ENCODE results near the gene LFNG.

The LFNG gene

DNA sequence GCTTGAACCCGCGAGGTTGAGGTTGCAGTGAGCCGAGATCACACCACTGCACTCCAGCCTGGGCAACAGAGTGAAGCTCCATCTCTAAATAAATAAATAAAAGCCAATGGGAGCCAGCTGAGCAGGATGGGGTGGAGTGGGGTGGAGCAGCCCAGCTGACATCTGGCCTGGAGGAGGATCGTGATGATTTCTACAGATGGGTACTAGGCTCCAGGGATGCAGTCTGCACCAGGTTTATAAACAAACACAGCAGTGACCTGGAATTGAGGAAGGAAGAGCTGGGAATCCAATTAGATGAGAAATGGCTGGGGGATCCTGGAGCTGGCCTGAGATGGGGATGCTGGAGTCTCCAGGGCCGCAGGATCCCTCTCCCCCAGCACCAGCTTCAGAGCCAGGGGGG, 36.1 kb upstream of the LFNG start:
- no peak for DNase-seq (ENCODE audit: low read depth in 2 of 2)

DNA sequence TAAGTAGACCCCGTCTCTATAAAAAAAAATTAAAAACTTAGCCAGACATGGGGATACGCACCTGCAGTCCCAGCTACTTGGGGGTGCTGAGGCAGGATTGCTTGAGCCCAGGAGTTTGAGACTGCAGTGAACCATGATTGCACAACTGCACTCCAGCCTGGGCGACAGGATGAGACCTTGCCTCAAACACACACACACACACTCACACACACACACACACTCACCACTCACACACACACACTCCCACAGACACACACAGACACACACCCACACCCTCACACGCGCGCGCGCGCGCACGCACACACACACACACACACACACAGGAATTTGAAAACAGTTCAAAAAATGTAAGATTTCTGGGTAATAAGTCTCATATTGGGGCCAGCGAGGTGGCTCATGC, 34.7 kb upstream of the LFNG start:
- DNase-seq (ENCODE audit: low read depth in 2 of 2), result no peak

DNA sequence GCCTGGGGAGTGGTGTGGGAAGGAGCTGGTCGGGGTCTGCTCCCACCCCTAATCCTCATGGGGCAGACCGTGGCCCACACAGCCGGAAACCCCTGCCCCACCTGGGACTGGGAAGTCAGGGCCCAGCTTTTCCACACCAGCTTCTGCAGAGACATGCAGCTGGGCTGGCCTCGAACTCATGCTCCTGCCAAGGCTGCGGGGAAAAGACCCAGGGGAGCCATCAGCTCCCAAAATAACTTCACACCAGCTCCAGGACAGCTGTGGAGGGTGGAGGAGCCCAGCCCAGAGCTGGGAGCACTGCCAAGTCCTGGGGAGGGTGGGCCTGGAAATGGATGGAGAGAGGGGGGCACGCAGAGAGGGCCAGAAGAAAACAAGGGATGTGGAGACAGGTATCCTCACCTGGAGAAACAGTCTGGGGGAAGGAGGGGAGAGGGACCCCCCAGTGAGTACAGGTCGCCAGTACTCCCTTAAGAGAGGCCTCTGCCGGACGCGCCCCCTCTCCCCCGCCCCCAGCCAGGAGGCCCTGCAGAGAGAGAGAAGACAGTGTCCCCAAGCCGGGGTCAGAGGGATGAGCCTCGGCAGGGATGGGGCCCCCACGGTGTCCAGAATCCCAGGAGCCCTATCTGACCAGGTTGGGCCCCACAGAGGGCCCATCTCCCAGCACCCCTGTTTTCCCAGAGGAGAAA, 31.8 kb upstream of the LFNG start:
- no peak for DNase-seq (ENCODE audit: low read depth in 2 of 2)

DNA sequence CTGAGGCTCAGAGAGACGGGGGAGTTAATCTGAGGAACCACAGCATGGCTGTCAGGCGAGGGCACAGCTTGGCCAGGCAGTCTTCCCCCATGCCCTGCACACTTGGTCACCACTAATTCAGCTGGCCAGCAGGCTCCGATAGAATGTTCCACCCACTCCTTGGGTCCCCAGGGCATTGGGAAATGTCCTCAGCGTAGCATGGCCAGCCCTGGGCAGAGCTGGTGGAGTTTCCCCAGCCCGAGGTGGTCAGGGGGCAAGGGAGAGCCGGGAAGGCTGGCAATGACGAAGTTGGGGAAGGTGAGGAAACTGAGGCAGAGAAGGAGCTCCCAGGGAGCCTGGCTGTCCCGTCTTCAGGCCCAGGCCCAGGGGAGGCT, 31.3 kb upstream of the LFNG start:
- no peak for DNase-seq (ENCODE audit: low read depth in 2 of 2)

DNA sequence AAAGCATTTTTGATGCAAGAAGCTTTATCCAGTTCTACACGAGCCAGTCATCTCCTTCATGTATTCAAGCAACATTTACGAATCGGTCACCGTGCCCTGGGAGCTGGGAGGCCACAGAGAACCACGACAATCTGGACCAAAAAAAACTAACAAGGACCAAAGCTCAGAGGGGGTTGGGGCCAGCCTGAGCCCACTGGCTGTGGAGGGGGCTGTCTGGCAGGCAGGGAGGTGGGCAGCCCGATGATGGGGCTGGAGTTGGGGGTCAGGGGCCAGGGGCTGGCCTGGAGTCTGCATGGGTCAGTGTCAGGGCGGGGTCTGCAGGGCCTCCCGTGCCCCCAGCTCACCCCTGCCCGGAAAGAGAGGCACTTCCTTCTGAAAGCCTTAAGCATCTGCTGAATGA, 30.9 kb upstream of the LFNG start:
- no peak for DNase-seq (ENCODE audit: low read depth in 2 of 2)

DNA sequence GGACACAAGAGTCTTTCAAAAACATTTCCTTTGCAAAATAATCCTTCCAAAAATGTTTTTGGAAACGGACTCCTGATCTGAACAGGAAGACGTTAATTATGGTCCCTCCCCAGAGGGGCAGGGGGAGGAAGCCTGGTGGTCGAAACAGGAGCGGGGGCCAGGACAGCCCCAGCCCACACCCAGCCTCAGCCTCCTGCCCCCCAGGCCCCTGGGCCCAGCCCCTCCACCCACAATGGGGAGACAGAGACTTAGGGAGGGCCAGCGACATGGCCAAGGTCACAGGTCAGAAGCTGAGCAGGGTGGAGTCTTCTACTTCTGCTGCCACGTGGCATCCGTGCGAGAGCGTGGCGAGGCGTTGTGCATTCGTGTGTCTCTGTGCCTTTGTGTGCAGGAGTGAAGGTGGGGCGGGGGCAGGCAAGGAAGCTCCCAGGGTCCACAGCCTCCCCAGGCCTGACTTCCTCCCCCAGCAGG, 29.4 kb upstream of the LFNG start:
- no peak for DNase-seq (ENCODE audit: low read depth in 2 of 2)

DNA sequence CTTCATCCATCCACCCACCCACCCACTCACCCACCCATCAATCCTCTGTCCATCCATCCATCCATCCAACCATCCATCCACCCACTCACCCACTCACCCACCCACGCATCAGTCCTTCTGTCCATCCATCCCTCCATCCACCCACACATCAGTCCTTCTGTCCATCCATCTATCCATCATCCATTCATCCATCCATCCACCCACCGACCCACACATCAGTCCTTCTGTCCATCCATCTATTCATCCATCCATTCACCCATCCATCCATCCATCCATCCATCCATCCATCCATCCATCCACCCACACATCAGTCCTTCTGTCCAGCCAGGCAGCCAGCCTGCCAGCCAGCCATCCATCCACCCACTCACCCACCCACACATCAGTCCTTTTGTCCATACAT, 27.5 kb upstream of the LFNG start:
- no peak for DNase-seq (ENCODE audit: low read depth in 2 of 2)

DNA sequence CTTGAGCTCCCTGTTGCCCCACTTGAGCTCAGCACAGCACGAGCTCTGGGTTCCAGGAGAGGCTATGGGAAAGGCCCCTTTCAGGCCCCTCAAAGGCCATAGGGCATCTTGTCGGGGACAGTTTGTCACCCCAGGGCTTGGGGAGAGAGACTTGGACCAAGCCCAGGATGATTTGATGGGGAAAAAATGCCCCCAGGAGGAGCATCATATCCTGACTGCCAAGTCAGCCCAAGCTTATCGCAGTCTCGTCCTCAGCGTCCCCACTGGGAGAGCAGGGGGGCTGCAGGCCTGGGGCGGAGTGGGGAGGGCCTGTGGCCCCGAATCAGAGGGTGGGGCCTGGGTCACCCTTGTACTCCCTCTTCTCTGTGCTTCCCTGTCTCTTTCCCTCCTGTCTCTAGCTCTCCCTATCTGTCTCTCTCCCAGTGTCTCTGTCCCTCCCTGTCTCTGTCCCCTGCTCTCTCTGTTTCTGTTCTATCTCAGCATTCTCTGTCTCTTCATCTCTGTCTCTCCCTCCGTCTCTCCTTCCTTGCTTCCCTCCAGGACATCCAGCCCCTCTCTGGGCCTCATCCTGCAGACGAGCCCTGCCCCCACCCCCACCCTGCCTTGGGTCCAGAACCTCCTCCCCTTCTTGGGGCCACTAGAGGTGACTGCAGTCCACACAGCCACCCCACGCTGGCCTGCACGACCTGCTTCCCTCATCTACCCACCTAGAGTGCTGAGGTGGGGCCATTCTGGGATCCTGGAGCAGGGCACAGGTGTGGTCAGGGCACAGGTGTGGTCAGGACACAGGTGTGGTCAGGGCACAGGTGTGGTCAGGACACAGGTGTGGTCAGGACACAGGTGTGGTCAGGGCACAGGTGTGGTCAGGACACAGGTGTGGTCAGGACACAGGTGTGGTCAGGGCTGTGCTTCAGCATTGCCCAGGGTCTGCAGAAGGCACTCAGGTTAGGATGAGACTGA, 26.1 kb upstream of the LFNG start:
- DNase-seq (ENCODE audit: low read depth in 2 of 2), result no peak

DNA sequence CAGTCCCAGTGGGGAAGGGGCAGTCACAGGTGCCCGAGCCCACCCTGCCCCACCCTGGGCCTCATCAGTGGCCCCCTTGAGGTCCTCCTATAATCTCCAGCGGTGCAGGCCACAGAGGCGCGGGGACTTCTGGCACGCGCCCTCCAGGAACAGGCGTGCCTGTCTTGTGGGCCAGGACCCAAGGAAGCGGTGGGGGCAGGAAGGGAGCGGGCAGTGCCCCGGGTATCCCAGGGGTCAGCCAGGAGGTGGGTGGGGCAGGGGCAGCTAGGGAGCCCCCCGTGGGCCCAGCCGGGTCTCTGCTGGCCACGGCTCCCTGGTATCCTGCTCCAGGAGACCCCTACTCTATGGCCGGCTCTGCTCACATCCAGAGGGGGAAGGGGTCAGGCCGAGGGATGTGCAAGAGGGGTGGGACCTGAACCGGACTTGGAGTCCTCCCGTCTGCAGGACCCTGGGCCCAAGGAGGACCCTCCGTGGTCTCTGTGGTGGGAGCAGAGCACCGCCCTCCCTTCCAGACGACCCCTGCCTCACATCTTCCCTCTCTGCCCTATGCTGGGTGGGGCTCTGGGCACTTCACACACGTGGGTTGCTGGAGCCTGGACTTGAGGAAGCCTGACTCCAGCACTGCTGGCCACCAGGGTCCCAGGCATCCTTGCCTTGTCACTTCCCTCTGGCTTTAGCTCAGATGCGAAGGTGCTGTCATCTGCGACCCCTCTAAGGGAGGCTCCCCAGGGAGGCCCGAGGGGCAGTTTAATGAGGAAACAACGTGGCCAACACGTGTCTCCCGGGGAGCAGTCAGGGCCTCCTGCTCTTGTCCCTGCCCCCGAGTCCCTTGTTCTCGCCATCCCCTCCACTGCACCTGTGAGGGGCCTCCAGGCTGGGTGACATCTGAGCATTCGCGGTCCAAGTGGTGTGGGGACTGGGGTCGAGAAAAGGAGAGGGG, 25.1 kb upstream of the LFNG start:
- DNase-seq (ENCODE audit: low read depth in 2 of 2), result no peak

DNA sequence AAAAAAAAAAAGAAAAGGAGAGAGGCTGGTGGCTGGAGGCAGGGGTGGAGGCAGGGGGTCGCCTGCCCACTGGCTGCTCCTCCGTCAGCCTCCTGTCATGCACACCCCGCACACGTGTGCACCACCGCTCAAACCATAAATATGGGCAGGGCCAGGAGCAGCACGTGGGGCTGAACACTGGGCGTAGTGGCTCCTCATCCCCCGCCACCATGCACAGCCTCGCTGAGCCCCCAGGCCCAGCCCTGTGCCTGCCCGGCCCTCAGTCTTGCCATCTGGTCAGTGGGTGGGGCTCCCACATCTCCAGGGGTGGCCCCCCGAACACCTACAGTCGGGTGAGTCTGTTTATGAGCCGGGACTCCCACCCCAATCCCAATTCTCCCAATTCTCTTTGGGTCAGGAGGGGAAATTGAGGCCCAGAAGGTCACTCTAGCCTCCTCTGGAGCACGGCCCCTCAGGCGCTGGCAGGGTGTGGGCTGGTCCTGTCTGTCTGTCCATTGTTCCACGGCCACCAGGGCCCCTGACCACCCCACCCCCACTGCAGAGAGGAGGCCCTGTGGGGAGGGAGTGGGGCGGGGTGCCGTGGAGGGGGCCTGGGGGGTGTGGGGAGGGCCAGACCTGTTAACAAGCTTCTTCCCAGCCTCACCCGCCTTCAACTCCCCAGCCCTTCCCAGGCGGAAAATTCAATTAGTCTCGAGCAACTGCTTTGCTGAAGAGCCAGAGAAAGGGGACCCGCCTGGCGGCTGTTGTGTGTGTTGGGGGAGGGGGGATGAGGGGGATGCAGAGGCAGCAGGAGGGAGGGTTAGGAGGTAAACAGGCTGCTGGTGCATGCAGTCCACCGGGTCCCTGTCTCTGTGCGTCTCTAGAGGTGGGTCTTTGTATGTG, 23.9 kb upstream of the LFNG start:
- no peak for DNase-seq (ENCODE audit: low read depth in 2 of 2)

DNA sequence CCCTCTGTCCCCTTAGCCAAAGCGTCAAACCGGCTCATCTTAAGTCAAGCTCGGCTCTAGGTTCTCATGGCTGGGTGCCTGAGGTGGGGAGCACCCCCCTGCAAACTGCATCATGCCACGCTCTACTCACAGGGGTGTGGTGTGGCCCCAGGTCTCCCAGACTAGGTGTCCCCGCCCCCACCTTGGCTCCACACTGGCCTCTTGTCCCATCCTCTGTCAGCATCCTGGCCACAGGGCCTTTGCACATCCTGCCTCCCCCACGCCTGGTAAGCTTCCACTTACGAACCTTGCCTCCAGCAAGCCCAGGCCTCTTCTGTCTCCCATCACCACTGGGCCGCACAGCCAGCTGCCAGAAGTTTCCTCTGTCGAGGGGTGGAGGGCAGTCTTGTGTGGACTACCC, 23.2 kb upstream of the LFNG start:
- DNase-seq (ENCODE audit: low read depth in 2 of 2), result no peak

DNA sequence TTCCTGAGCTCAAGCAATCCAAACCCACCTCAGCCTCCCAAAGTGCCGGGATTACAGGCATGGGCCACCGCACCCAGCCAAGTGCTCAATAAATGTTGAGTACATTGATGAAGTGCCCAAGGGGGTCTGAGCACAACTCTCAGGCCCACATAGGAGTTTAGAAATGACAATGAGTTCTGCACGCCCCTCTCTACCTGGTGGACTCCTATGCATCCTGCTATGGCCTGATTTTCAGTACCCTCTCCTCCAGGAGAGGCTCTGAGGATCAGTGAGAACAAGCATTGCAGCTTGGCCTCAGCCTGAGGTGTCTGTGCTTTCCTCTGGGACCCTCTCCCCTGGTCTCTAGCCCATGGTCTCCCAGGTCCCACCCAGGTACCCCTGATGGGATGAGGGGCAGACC, 22.5 kb upstream of the LFNG start:
- no peak for DNase-seq (ENCODE audit: low read depth in 2 of 2)

DNA sequence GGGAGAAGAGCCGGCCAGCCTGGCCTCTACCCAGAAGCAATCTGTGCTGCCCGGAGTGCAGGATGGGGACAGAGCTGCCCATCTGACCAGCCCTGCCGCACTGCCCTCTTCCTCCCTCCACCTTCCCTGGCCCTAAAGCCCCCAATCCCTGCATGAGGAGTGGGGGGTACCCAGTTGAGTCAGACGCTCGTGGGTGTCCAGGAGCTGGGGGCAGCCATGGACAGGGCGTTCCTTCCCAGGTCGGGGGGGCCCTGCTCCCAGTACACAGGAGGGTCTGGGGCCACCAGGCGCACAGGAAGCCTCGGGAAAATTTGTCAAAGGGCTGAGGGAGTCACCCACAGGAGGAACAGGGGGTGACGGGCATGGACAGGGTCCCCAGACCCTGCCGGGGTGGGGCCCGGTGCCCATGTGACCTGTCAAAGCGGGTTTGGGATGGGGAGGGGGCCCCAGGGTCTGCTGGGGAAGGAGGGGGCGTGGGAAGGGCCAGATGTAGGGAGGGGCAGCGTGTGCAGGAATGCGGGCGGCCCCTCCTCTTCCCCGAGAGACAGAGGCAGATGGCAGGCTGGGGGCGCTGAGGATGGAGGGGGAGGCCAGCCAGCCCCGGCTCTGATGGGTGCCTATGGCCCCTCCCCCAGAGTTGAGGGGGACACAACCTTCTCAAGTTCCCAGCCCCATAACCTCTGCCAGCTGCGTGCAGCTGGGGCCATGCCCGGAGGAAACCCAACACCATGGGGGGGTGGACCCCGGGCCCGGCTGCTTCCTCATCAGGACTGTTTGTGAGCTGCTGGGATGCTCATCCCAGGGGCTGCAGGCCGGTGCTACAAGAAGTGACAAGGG, 21.9 kb upstream of the LFNG start:
- DNase-seq (ENCODE audit: low read depth in 2 of 2), result no peak

DNA sequence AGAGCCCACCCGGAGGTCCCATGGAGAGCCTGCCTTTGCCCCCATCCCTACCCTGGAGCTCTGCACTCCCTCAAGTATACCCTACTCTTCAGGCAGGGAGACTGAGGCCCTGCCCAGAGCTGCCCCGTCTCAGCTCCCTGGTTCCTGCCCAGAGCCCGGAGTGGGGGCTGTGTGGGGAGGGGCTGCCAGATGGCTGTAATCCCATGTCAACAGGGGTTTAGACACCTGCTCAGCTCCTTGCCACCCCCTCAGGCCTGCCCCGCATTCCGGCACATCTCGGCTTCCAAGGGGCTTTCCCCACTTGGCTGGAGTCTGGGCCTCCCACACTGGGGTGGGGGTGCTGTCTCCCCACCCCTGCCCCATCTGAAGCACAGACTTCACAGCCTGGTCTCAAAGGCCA, 20.9 kb upstream of the LFNG start:
- no peak for DNase-seq (ENCODE audit: low read depth in 2 of 2)

DNA sequence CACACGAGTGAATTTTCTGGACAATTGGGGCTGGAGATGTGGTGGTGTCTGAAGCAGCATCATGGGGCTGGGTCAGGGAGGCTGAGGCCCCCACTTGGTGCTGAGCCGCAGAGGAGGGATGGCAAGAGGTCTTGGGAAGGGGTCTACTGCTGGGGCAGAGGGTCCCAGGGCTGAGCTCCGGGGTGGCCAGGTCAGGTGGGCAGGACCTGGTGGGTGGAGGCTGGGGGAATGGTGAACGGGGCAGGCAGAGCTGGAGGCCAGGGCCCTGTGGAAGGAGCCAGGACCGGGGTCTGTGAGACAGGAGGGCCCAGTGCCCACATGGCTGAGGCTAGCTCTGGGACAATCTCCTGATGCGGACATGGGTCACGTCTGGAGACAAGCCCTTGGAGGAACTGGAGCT, 20.4 kb upstream of the LFNG start:
- DNase-seq (ENCODE audit: low read depth in 2 of 2), result no peak

DNA sequence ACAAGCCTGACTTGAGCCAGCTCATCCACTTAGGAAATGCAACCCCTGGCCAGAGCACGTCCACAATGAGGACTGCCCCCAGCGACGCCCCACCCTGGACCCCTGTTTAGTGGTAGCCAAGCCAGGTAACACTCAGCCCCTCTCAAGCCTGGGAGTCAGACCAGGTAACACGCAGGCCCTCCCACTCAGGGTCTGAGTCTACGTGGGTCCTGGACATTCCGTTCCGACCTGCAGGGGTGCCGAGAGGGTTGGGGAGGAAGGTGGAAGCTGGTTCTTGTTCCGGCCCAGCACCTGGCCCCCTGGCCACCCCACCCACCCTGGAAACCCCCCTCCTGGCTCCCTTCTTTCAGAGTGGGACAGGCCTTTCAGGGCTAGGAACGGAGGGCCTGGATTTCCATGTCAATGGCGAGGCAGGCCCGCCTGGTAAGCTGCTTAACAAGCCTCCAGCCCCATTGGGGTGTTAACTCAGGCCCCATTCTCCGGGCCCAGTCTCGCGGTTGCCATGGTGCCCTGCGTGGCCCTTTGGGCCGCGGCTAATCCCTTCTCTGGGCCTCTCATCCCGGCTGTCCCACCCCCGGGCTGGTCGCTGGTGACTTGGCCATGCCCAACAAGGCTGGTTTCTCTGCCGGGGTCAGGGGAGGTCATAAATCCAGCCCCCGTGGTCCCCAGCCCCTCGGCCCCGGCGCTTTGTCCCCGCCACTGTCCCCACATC, 19.7 kb upstream of the LFNG start:
- DNase-seq (ENCODE audit: low read depth in 2 of 2), result no peak

DNA sequence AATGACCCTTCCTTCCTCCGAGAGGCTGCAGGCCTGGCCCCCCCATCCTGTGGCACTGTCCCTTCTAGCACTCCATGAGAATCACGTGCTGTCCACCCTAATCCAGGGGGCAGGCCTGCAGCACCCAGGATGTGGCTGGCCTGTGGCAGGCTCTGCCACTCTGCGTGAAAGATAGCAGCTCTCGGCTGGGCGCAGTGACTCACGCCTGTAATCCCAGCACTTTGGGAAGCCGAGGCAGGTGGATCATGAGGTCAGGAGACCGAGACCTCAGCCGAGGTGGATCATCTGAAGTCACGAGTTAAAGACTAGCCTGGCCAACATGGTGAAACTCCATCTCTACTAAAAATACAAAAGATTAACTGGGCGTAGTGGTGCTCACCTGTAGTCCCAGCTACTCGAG, 18.9 kb upstream of the LFNG start:
- DNase-seq (ENCODE audit: low read depth in 2 of 2), result no peak

DNA sequence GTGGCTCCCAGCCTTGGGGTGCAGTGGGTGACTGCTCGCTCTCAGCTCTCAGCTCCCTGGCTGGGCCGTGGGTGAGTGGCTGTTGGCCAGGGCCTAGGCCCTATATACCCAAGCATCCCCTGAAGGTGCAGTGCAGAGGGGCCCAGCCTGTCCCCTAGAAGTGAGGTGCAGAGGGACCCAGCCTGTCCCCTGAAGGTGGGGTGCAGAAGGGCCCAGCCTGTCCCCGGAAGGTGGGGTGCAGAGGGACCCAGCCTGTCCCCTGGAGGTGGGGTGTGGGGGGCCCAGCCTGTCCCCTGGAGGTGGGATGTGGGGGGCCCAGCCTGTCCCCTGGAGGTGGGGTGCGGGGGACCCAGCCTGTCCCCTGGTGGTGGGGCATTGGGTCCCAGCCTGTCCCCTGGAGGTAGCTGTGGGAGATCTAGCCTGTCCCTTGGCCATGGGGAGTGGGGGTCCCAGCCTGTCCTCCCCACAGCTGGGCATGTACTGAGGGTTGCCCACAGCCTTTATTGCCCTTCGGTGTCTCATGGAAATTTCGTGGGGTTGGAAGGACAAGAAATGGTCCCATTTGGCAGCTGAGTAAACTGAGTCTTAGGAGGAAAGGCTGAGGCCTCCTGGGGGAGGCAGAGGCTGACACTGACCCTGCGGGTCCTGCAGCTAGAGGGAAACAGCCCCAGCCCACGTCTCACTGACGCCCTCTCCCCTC, 17.5 kb upstream of the LFNG start:
- DNase-seq (ENCODE audit: low read depth in 2 of 2), result no peak

DNA sequence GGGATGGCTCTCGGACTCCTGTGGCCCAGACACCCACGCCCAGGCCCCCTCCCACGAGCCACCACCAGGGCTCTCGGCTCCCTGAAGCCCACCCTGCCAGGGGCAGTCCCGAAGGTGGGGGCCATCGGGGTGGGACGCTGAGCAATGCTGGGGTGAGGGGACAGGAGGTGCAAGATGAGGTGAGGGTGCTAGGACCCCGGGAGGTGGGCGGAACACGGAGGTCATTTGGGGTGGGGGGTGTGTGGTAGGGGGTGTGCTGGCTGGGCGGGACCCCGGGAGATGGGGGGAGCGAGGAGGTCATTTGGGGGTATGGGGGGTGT, 17.0 kb upstream of the LFNG start:
- DNase-seq (ENCODE audit: low read depth in 2 of 2), result no peak
